ENCODE data around the gene ADAP1. TPM values are rescaled to one million over a fixed set of nuclear protein-coding genes. Genes with fewer than 3 reads are reported as not detected.
A peak's percentile ranks its signal among the peaks of the same experiment; 100 is the strongest.

Gene ADAP1
- total and polyA plus RNA-seq, 2 of the 8 experiments (the other 6 are each of a cell fraction or from before 2014, with no cell fraction given) = 5.8 to 6.1 TPM

DNA sequence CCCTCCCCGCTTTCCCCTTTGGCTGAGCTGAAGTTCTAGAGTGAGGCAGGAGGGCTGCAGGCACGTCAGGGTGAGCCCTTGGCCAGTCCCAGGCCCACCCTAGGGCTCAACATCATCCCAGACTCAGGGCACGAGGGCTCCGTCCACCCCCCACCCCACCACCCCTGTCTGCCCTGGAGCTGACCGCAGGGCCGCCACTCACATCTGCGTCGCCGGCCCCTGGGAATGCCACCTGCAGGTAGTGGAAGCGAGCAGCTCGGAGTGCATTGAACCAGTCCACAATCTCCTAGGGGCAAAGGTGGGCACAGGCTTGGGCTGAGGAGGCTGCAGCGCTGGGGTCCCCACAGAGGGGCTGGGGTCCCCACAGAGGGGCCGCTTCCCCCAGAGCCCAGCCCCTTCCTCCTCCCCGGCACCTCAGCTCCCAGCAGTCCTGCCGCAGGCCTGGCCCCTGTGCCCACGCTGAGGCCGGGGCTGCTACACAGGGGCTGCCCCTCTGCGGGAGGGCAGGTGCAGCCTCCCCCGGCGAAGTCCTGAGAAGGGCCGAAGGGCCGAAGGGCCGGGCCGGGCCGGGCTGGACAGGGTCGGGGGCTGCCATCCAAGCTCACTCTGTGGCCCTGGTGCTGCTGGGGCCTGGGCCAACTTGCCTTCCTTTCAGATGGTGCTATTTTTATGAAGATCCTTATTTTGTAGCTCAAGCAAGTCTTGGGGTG is 54.0 kb downstream of the ADAP1 start:
- POLR2A ChIA-PET (ENCODE audit: partially characterized antibody) = interaction anchor here (1.0 to 4.0 kb wide), 8 partner anchors 9 to 48 kb away, joined by 3 to 23 read pairs (median 4); partner anchors contain the start of gene GET4
- H3K18ac ChIP-seq (ENCODE audit: extremely low read depth, low read length) = no peak overlapping the region
- H2BK12ac ChIP-seq (ENCODE audit: low read depth, low read length) = 0 out of 2 replicates have a peak overlapping the region, but pooled peaks have one; percentile 39
- H2BK120ac ChIP-seq (replicated peaks; ENCODE audit: low read depth, low read length) = no peak overlapping the region
- H3K27me3 ChIP-seq (replicated peaks in 1 of 4; ENCODE audit: control insufficient read depth in 3 of 4, extremely low read depth in 1 of 4, insufficient read depth in 3 of 4, low read length in 3 of 4) = peaks cover 0 to 4% (median 3%) of the 10 kb centered on the region in 4 experiments; a peak in 2 of 7 replicates
- H3K4me2 ChIP-seq (ENCODE audit: insufficient read depth in 1 of 2, low read depth in 2 of 2, low read length in 2 of 2) = no peak overlapping the region
- H4K20me1 ChIP-seq (replicated peaks in 1 of 2; ENCODE audit: control insufficient read depth in 1 of 2, insufficient read depth in 2 of 2, low read length in 2 of 2) = peaks cover 1 to 3% of the 10 kb centered on the region in 2 experiments
- H3K4me3 ChIP-seq (ENCODE audit: extremely low read depth in 1 of 4, insufficient read depth in 2 of 4, low read depth in 3 of 4, low read length in 4 of 4) = no peak overlapping the region
- H2BK5ac ChIP-seq (ENCODE audit: low read depth, low read length) = no peak overlapping the region
- H2AK5ac ChIP-seq (ENCODE audit: low read depth, low read length) = peak overlapping the region; percentile 75; the same call in 1 of the 2 replicates
- CTCF ChIA-PET (ENCODE audit: partially characterized antibody) = interaction anchor here (0.6 to 1.7 kb wide), 9 partner anchors 8 to 578 kb away, joined by 3 to 7 read pairs (median 4); no protein-coding TSS in a partner anchor
- no peaks in the 10 kb centered on the region; the same call in 1 of the 2 replicates for H3K79me1 ChIP-seq (ENCODE audit: low read depth, low read length)
- H2AFZ ChIP-seq (ENCODE audit: low read length) = no peak overlapping the region
- H3K79me2 ChIP-seq (ENCODE audit: control insufficient read depth in 1 of 2, insufficient read depth in 2 of 2, low read length in 2 of 2) = no peaks in the 10 kb centered on the region
- H3K23ac ChIP-seq (ENCODE audit: insufficient read length) = no peak overlapping the region
- H3K27ac ChIP-seq (ENCODE audit: low read depth, low read length) = no peak overlapping the region
- no peaks in the 10 kb centered on the region for H3K23me2 ChIP-seq (ENCODE audit: low read depth, low read length)
- no peak overlapping the region; a peak in 1 of 7 replicates for H3K9ac ChIP-seq (replicated peaks in 1 of 4; ENCODE audit: extremely low read depth in 1 of 4, low read depth in 3 of 4, low read length in 3 of 4)
- H4K8ac ChIP-seq (ENCODE audit: extremely low read depth, insufficient read depth, low read length) = no peak overlapping the region
- FAIRE-seq (no peak), DNase-seq (ENCODE audit: low read depth in 1 of 2, low spot score in 2 of 2) (no peak)
- peaks cover 0 to 20% (median 9%) of the 10 kb centered on the region in 4 experiments; a peak in 6 of 8 replicates for H3K36me3 ChIP-seq (ENCODE audit: control insufficient read depth in 2 of 4, insufficient read depth in 4 of 4, low read length in 3 of 4)
- H4K5ac ChIP-seq (ENCODE audit: insufficient read length, low read depth, low read length) = no peak overlapping the region
- no peak overlapping the region for H2BK15ac ChIP-seq (ENCODE audit: low read length)
- no peak overlapping the region for H3K14ac ChIP-seq (ENCODE audit: insufficient read length)
- no peak overlapping the region for H3K4ac ChIP-seq (replicated peaks; ENCODE audit: insufficient read length, low read depth, low read length)
- H4K91ac ChIP-seq (replicated peaks; ENCODE audit: insufficient read length, low read length) = no peak overlapping the region
- H3K9me3 ChIP-seq (ENCODE audit: insufficient read depth in 2 of 2, low read depth in 1 of 2, low read length in 1 of 2) = no peaks in the 10 kb centered on the region
- WGBS, 2 experiments (ENCODE audit: extremely low coverage in 1 of 2, insufficient coverage in 1 of 2, insufficient read length in 1 of 2, insufficient replicate concordance in 2 of 2, low coverage in 1 of 2, low lambda C conversion rate in 2 of 2, missing lambda C conversion rate in 1 of 2) = 78% methylated on average over 18 of the region's 26 CpGs; no CpG with 5 or more reads in 1 of the 2 experiments
- H3K56ac ChIP-seq (replicated peaks; ENCODE audit: insufficient read length, low read depth, low read length) = no peak overlapping the region
- H2BK20ac ChIP-seq (ENCODE audit: low read length) = no peak overlapping the region
- H3K4me1 ChIP-seq (replicated peaks in 1 of 4; ENCODE audit: control insufficient read depth in 3 of 4, insufficient read depth in 4 of 4, low read length in 3 of 4) = peaks cover 0 to 8% (median 4%) of the 10 kb centered on the region in 4 experiments; a peak in 5 of 7 replicates
- TF ChIP-seq EZH2 (IDR thresholded peaks at IDR 0.05; ENCODE audit: low read depth, low read length, severe bottlenecking) (no peak), HDAC2 (IDR thresholded peaks at IDR 0.05; ENCODE audit: borderline replicate concordance in 1 of 2, low read depth in 2 of 2, low read length in 2 of 2) (no peak), SIRT6 (IDR thresholded peaks at IDR 0.05; ENCODE audit: low read length) (no peak), EGR1 (IDR thresholded peaks at IDR 0.05; ENCODE audit: borderline replicate concordance, low read depth, low read length) (no peak), POLR2A (IDR thresholded peaks at IDR 0.05; ENCODE audit: control extremely low read depth in 1 of 2, low read depth in 2 of 2, low read length in 2 of 2) (no peak), BACH1 (IDR thresholded peaks at IDR 0.05; ENCODE audit: low read length) (no peak)
- TF ChIP-seq, protein P1, sequence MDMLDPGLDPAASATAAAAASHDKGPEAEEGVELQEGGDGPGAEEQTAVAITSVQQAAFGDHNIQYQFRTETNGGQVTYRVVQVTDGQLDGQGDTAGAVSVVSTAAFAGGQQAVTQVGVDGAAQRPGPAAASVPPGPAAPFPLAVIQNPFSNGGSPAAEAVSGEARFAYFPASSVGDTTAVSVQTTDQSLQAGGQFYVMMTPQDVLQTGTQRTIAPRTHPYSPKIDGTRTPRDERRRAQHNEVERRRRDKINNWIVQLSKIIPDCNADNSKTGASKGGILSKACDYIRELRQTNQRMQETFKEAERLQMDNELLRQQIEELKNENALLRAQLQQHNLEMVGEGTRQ (IDR thresholded peaks at IDR 0.05; ENCODE audit: low read length) = no peak
- TF ChIP-seq, protein P2, sequence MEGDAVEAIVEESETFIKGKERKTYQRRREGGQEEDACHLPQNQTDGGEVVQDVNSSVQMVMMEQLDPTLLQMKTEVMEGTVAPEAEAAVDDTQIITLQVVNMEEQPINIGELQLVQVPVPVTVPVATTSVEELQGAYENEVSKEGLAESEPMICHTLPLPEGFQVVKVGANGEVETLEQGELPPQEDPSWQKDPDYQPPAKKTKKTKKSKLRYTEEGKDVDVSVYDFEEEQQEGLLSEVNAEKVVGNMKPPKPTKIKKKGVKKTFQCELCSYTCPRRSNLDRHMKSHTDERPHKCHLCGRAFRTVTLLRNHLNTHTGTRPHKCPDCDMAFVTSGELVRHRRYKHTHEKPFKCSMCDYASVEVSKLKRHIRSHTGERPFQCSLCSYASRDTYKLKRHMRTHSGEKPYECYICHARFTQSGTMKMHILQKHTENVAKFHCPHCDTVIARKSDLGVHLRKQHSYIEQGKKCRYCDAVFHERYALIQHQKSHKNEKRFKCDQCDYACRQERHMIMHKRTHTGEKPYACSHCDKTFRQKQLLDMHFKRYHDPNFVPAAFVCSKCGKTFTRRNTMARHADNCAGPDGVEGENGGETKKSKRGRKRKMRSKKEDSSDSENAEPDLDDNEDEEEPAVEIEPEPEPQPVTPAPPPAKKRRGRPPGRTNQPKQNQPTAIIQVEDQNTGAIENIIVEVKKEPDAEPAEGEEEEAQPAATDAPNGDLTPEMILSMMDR (IDR thresholded peaks at IDR 0.05; ENCODE audit: control extremely low read depth in 1 of 3, insufficient read depth in 1 of 3, low read depth in 1 of 3, low read length in 3 of 3) = no peak
